Right lobe of liver (tissue), 6 donors: Measurements from ENCODE around the gene WNT1. TPM values are rescaled to one million over a fixed set of nuclear protein-coding genes. Genes with fewer than 3 reads are reported as not detected.

Experiments used
- ATAC-seq, 4 donors: fragments of 200-7000 bp; cut with Tn5 transposase; one replicate each; pipeline ENCODE4 v1.9.1; 2020; ENCODE audit warnings: mild to moderate bottlenecking in 4 of 4, moderate library complexity in 4 of 4
- DNase-seq, 3 donors: peaks; one replicate each; pipeline ENCODE4 v3.0.0-alpha.2; 2020
- H3K27ac ChIP-seq, 3 donors: fragments of 200-600 bp; one replicate each; pipeline ENCODE4 v1.8.0; 2022
- H3K27me3 ChIP-seq, 2 donors: fragments of 200-600 bp; one replicate each; pipeline ENCODE4 v1.8.0; 2022
- H3K36me3 ChIP-seq, 4 donors: fragments of 200-600 bp; sonication (generic) in 1 of 4; one replicate each; pipeline versions ENCODE4 v1.5.1 to v1.8.0; 2017 to 2022; ENCODE audit warnings: control low read depth in 1 of 4
- H3K4me1 ChIP-seq, 4 donors: fragments of 200-600 bp; sonication (generic) in 1 of 4; one replicate each; pipeline versions ENCODE4 v1.5.1 to v1.8.0; 2017 to 2022; ENCODE audit warnings: control low read depth in 1 of 4
- H3K4me3 ChIP-seq, 3 donors: fragments of 200-600 bp; one replicate each; pipeline ENCODE4 v1.8.0; 2022
- H3K9me3 ChIP-seq, 4 donors: fragments of 200-600 bp; sonication (generic) in 1 of 4; one replicate each; pipeline versions ENCODE4 v1.5.1 to v1.8.0; 2017 to 2022; ENCODE audit warnings: control low read depth in 1 of 4
- POLR2A ChIP-seq: fragments of 450-650 bp; IDR thresholded peaks from one replicate; pipeline ENCODE4 v1.6.1; 2017; ENCODE audit warnings: antibody characterized with exemption, mild to moderate bottlenecking
- WGBS: methylation state at CpG from one replicate; pipeline ENCODE4 v1.1.6; 2018; ENCODE audit warnings: low coverage, low lambda C conversion rate; ENCODE audit not compliant: insufficient coverage; ENCODE audit errors: missing lambda C conversion rate; 5-methylcytosine and 5-hydroxymethylcytosine counted together
- intact Hi-C, 2 donors: fragments of 100-400 bp; cut with DNase I; formaldehyde crosslinking; loops; one replicate each; pipeline versions ENCODE4 v1.11.2 to v1.14.1; 2022
- total RNA-seq, 6 experiments: library from RNA; depleted of rRNA in 2 of 6; stranded (reverse); fragments of >200 nt in 2 of 6; fragmentation: NEBNext Ultra II Directional in 3 of 6; extraction: Animal tissue kit (Norgen Biotek cat#: 25700) in 3 of 6; gene quantifications; one replicate each; pipeline versions ENCODE4 v1.1.0 to v1.2.4, GENCODE V29; 2016 to 2023
- TF ChIP-seq, protein P1 (sequence below), 4 donors: fragments of 200-600 bp in 3 of 4; fragments of 450-650 bp in 1 of 4; IDR thresholded peaks; one replicate each; pipeline versions ENCODE4 v1.5.1 to v1.8.0; 2016 to 2022; ENCODE audit warnings: antibody characterized with exemption in 4 of 4, mild to moderate bottlenecking in 2 of 4
- donor health status: DM: no; HTN: yes; CAD: no.
- donor health status: DM: no; HTN: no; CAD: no.
- donor health status: DM: no; HTN: no; CAD: no.
- donor health status: DM: no; HTN: yes; CAD: no.
- donor health status: DM: no; HTN: yes; CAD: no.

Gene WNT1
- total RNA-seq, 6 experiments from 2014 or later = not detected

DNA sequence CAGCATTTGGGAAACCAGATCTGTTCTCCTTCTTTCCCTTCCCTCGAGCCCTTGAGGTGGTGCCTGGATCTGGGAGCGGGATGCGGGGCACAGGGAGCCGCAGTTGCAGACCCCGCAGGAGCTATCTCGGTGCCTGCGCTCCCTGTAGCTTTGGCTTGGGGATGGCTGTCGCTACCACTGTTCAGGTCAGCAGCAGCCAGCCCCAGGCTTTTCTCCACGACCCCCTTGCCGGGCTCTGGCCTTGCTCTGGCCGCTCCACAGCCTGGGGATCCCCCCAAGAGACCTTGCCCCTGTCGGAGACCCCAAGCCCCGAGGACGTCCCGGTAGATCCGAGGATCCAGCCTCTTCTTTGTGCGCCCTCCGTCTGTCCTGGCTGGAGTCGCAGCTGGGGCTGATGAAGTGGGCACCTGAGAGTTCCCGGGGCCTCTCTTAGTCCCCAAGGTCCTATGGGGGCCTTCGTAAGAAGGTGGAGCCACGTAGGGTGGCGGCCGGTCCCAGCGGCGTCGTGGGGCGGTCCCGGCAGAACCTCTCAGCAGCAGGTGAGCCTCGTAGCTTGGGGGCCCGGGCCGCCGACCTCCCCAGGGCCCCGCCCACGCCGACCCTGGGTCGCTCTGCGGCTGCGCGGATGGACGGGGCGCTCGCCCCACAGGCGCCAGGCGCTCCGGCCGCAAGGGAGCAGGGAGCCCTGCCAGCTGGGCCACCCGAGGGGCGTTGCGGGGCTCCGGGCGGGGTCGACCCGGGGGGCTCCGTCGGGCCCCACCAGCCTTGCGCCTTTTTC, 19.8 kb downstream of the WNT1 start:
- TF ChIP-seq, protein P1, sequence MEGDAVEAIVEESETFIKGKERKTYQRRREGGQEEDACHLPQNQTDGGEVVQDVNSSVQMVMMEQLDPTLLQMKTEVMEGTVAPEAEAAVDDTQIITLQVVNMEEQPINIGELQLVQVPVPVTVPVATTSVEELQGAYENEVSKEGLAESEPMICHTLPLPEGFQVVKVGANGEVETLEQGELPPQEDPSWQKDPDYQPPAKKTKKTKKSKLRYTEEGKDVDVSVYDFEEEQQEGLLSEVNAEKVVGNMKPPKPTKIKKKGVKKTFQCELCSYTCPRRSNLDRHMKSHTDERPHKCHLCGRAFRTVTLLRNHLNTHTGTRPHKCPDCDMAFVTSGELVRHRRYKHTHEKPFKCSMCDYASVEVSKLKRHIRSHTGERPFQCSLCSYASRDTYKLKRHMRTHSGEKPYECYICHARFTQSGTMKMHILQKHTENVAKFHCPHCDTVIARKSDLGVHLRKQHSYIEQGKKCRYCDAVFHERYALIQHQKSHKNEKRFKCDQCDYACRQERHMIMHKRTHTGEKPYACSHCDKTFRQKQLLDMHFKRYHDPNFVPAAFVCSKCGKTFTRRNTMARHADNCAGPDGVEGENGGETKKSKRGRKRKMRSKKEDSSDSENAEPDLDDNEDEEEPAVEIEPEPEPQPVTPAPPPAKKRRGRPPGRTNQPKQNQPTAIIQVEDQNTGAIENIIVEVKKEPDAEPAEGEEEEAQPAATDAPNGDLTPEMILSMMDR (IDR thresholded peaks at IDR 0.05) = no peak
- Histone ChIP-seq H3K27ac (no peak overlapping the region), H3K4me1 (peaks cover 0 to 37% (median 4%) of the 10 kb centered on the region in 4 donors), H3K27me3 (peaks cover 0 to 3% of the 10 kb centered on the region in 2 donors), H3K9me3 (no peaks in the 10 kb centered on the region), H3K36me3 (peaks cover 0 to 3% (median 0%) of the 10 kb centered on the region in 4 donors), H3K4me3 (peak overlapping the region; percentile 38 to 40 (median 40))
- 8% methylated on average over 8 of the region's 57 CpGs for WGBS
- peak; percentile 3 to 44 (median 10) for ATAC-seq
- intact Hi-C loops = no loop called here
- no peak for DNase-seq

DNA sequence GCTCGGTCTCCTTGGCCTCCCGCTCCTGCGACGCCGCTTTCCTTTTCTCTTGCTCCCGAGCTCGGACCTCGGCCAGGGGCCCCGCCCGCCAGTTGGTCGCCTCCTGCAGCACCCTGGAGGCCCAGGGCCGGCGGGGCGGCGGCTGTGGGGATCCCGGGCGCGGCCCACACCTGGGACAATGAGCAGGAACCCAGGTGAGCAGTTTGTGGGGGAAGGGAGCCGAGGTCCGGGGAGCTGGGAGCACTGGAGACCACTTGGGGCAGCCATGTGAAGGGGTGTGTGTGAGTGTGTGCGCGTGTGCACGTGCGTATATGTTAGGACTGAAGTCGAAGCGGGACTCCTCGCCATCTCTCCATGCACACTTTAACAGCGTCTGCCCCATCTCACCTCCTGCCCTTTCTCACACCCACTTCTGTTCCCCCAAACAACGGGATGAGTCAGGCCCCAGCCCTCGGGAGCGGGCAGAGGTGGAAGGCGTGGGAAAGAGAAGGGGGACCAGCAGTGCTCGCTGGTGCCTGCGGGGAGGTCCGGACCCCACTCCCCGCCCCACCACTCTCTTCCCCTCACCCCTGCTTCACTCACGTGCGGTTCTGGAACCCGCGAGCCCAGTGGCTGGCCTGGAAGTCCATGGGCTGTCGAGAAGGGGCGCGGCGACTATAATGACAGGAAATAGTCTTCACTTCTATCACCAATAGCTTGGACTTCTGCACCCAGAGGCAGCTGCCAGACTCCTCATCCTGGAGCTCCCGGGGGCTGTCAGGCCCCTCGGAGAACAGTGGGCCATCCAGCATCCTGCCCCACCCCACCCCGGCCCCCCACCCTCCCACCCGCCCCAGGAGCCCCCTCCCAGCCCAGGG, 20.6 kb downstream of the WNT1 start:
- WGBS = 2% methylated on average over 9 of the region's 48 CpGs
- peaks cover 0 to 3% of the 10 kb centered on the region in 2 donors for H3K27me3 ChIP-seq
- ATAC-seq = peak in 3 of 4 donors; percentile 2 to 13 (median 10)

DNA sequence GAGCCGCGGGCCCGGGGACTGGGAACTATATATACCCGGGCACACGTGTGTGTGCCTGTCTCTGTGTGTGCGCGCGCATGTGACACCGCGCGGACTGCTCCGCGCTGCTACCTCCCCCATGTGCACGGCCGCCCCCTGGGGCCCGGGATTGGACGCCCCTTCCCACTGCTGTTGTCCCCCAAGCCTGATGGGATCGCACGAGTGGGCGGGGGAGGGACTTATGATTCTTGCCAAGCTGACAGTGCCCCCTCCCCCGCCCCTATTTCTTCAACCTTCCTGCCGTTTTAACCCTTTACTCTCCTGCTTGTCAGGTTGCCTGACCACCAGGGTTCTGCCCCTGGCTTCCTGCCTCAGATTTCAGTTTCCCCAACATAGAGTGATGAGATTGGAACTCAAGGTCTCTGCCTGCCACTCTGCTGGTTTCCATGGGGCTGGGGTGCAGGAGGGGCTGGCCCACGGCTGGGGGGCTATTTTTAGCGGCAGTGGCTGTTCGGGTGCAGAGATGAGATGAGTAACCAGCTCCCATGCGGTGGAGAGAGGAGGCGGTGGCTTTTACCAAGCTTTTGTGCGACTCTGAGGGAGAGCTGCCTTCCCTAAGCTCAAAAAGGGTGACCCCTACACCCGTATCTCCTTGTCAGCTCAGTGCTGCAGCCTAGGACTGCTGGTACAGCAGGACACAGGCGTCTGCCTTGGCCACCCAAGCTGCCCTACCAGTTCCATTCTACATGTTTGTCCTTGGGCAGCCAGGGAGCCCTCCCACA, 21.4 kb downstream of the WNT1 start, which contains the start of gene DDN:
Gene DDN (minus strand): TSS at position 5 of the 761 bp plus-strand sequence. CDS start 88 bp downstream, outside the sequence.
- no peak within 1 kb of the TSS for H3K27ac ChIP-seq
- H3K27me3 ChIP-seq = peaks cover 0 to 3% of the 10 kb centered on the region in 2 donors
- no peaks in the 10 kb centered on the region for H3K9me3 ChIP-seq
- H3K4me1 ChIP-seq = peaks cover 0 to 31% (median 4%) of the 10 kb centered on the region in 4 donors
- peak in 2 of 4 donors; percentile 12 to 24 for ATAC-seq
- H3K36me3 ChIP-seq = peaks cover 0 to 14% (median 1%) of the 10 kb centered on the region in 4 donors
- H3K4me3 ChIP-seq = peak within 1 kb of the TSS; percentile 38 to 40 (median 40)
- 3% methylated on average over 6 of the region's 30 CpGs for WGBS
- TF ChIP-seq POLR2A = no peak
- TF ChIP-seq, protein P1 (IDR thresholded peaks at IDR 0.05) = no peak
- DNase-seq = no peak
- intact Hi-C loops = no loop called here

More for the DNA sequence above, 20.6 kb downstream of the WNT1 start:
- TF ChIP-seq, protein P1 (IDR thresholded peaks at IDR 0.05) = no peak
- TF ChIP-seq POLR2A = no peak
- peak in 1 of 3 donors; percentile 33 for DNase-seq
- Histone ChIP-seq H3K9me3 (no peaks in the 10 kb centered on the region), H3K27ac (no peak overlapping the region), H3K36me3 (peaks cover 0 to 7% (median 0%) of the 10 kb centered on the region in 4 donors), H3K4me1 (peaks cover 0 to 37% (median 4%) of the 10 kb centered on the region in 4 donors), H3K4me3 (peak overlapping the region; percentile 38 to 40 (median 40))
- intact Hi-C loops = no loop called here

DNA sequence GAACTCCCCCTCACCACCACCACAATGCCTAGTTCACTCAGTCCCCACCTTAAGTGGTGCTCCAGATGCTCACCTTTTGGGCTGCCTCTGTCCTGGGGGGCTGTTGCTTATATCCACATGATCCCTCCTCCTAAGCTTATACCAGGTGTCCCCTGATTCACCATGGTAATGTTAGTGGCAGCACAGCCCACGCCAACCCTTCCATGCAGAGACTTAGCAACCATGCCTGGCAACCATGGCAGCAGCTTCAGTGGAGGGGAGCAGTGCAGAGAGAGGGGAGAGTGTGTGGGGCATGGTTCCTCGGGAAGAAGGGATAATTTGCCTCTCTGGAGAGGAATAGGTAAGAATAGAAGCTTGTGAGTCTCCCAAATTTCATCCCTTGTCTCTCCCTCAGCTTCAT, 22.2 kb downstream of the WNT1 start:
- peaks cover 0 to 20% (median 4%) of the 10 kb centered on the region in 4 donors for H3K36me3 ChIP-seq
- DNase-seq (no peak), ATAC-seq (no peak)
- H3K9me3 ChIP-seq = no peaks in the 10 kb centered on the region
- H3K4me1 ChIP-seq = peaks cover 0 to 27% (median 4%) of the 10 kb centered on the region in 4 donors
- no peak overlapping the region for H3K27ac ChIP-seq
- TF ChIP-seq, protein P1 (IDR thresholded peaks at IDR 0.05) = no peak
- TF ChIP-seq POLR2A = no peak
- H3K4me3 ChIP-seq = no peak overlapping the region
- 100% methylated on average over 1 of the region's 2 CpGs for WGBS
- intact Hi-C loops = no loop called here
- peaks cover 0 to 3% of the 10 kb centered on the region in 2 donors for H3K27me3 ChIP-seq
